ENCODE data around the gene MOB1A.
"Not testable (repeated sequence)": the region's sequence is repeated elsewhere in the genome, so short reads cannot be mapped to it uniquely, and the experiment has no call there.

MOB1A gene

GRCh38 chr2:74198461-74199274 is 20.0 kb upstream of the MOB1A start, which contains the start of gene MTHFD2:
Gene MTHFD2 (plus strand): TSS chr2:74198615. CDS start chr2:74198642, 27 bp downstream.
- DNase-seq = peak; percentile 66 to 84 (median 81)

DNA sequence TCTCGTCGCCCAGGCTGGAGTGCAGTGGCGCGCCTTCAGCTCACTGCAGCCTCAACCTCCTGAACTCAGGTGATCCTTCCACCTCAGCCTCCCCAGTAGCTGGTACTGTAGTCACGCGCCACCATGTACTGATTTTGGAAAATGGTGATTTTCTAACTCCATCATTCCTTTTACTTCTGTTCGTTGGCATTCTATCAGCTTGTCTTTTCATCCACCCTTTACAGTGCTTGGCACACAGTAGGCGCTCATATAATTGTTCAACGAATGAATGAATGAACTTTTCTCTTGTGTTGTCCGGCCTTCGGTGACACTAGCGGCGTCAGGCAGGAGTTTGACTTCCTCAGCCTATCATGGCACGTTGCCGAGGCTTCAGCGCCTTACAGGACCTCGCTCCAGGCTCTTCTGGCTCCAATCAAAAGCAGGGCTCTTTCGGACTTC is 19.4 kb upstream of the MOB1A start:
- no peak for DNase-seq

DNA sequence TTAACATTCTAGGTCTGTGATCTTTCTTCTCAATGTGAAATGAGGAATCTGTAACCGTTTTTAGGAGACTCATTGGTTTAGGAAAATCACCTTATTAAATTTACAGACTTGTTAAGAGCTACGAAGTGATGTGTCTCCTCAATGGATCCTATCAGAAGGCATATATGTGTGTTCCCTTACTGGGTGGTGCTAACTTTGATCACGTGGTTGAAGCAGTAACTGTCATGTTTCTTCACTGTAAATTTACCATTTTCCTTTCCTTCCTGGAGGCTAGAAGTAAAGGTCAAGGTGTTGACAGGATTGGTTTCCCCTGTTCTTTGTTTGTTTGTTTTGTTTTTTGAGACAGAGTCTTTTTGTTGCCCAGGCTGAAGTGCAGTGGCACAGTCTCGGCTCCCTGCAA is 18.4 kb upstream of the MOB1A start:
- no peak for DNase-seq

DNA sequence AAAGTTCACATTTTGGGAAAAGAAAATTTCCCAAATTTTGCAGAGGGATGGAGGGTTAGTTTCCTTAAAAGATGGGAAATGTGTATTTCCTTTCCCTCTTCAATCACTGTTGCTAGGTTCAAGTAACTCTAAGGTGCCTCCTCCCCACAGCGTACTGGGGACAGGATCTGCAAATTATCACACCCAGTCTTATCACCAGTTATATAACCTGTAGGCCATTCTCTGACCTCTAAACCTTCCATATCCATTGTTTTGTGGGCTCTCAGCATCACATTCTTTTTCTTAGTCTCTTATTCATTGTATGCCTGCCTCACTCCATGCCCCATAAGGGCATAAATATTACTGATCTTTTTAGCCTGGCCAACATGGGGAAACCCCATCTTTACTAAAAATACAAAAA is 16.1 kb upstream of the MOB1A start:
- no peak for DNase-seq

GRCh38 chr2:74191596-74192380 is 13.1 kb upstream of the MOB1A start:
- no peak for DNase-seq

GRCh38 chr2:74188696-74189095 is 10.0 kb upstream of the MOB1A start:
- DNase-seq = no peak

GRCh38 chr2:74188018-74188601 is 9.4 kb upstream of the MOB1A start:
- DNase-seq = no peak

- not testable (repeated sequence) for DNase-seq
Observed at GRCh38 chr2:74186706-74187105, 8.0 kb upstream of the MOB1A start.

DNA sequence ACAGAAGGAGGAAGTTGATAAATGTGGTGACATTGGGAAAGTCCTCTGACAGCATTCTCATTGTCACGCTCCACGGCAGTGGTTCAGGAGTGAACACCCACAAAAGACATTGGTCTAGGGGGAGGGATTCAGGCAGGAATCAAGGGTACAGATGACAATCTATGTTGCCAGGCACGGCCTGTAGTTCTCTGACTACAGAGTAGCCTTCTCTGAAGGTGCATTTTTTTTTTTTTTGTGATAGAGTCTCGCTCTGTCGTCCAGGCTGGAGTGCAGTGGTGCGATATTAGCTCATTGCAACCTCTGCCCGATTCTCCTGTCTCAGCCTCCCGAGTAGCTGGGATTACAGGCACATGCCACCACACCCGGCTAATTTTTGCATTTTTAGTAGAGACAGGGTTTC is 7.4 kb upstream of the MOB1A start:
- peak in 1 of 6 experiments; percentile 18 for DNase-seq

- DNase-seq = no peak
Observed at GRCh38 chr2:74183878-74184277, 5.2 kb upstream of the MOB1A start.

DNA sequence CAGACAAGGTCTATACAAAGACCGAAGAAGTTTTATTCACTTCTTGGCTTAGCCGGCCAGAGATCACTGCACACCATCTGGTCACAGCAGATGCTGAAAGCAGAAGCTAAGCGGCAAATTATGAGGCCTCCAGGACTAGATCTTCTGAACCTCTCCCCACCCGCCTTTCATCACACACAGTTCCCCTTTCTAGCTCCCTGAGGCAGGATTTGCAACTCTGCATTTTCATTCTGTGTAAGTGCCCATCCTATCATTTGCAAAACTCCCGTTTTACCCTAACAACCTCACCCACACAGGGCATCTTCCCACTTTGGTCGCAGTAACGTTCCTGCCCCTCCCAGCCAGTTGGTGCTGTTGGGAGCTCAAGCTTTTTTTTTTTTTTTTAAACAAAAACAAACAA is 3.1 kb upstream of the MOB1A start:
- no peak for DNase-seq

DNA sequence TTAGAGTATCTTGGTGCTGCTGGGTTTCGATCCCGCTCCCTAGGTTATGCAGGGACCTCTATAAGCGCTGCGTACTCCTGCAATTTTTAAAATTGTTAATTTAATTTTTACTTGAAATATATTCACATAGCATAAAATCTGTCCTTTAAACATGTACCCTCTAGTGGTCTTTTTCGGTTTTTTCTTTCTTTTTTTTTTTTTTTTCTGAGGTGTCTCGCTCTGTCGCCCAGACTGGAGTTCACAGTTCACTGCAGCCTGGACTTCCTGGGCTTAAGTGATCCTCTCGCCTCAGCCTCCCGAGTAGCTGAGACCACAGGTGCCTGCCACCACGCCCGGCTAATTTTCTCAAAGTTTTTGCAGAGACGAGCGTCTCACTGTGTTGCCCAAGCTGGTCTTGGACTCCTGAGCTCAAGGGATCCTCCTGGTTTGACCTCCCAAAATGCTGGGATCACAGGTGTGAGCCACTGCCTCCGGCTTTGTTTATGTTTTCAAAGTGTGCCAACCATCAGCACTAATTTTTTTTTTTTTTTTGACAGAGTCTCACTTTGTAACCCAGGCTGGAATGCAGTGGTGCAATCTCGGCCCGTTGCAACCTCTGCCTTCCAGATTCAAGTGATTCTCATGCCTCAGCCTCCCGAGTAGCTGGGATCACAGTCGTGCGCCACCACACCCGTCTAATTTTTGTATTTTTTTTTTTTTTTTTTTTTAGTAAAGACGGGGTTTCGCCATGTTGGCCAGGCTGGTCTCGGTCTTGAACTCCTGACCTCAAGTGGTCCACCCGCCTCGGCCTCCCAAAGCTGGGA is 585 bp upstream of the MOB1A start:
- DNase-seq = peak in 1 of 6 experiments; percentile 47

DNA sequence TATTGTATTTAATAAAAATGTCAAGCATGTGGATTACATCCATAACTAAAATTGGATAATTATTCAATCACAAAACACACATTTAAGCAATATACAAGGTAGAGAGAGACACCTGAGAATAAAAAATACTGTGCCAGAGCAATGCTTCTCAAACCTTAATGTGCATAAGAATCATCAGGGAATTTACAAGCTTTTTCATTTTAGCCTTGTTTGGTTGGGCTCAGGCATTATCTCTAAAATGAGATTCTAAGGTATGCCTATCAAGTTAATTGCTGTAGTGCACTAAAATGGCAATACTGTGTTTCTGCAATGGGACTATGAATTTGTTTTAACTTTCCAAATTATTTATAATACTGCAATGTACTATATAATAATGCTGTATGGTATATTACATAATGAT is 983 bp downstream of the MOB1A start:
- DNase-seq = no peak

GRCh38 chr2:74174909-74175308 is 3.8 kb downstream of the MOB1A start:
- no peak for DNase-seq

DNA sequence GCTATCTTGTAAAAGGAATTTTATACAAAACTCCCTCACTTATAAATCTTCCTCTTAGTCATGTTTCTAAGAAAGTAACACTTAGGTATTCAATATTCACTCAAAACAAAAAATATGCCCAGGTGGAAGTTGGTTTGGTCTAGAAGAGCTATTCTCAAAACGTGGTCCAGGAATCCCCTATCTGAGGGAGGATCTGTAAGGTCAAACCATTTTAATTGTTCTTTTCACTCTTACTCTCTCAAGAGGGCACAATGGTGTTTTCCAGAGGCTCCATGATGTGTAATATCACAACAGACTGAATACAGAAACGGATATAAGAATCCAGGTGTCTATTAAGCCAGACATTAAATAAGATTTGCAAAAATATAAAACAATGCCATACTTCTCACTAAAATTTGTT is 9.9 kb downstream of the MOB1A start:
- no peak for DNase-seq

DNA sequence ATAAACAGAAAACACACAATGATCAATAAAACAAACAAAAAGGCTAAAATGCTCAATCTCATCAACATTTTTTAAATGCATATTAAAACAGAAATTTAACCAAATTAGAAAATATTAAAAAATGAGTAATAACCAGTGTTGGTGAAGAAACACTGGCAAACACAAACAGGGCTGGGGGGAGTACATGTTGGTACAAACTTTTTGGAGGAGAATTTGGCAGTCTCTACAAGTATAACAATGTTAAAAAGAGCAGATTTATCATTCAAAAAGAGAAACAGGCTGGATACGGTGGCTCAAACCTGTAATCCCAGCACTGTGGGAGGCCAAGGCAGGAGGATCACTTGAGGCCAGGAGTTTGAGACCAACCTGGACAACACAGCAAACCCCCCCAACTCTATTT is 13.9 kb downstream of the MOB1A start:
- DNase-seq = no peak

GRCh38 chr2:74162951-74163350 is 15.7 kb downstream of the MOB1A start:
- no peak for DNase-seq

DNA sequence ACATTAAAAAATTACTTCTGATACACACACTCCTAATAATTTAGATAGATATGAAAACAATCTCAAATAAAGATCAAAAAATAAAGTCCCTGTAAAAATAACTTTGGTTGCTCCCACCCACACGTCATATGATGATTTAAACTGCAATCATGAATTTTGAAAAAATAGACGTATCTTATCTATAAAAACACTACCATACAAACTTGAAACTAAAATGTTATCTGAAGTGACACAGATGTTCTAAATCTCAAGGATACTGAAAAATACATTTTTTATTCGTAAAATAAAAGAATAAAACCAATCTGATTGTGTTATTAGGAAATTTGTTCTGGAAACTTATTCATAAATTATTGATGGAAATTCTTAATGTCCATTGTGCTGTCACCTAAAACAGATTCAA is 22.8 kb downstream of the MOB1A start:
- DNase-seq = no peak

DNA sequence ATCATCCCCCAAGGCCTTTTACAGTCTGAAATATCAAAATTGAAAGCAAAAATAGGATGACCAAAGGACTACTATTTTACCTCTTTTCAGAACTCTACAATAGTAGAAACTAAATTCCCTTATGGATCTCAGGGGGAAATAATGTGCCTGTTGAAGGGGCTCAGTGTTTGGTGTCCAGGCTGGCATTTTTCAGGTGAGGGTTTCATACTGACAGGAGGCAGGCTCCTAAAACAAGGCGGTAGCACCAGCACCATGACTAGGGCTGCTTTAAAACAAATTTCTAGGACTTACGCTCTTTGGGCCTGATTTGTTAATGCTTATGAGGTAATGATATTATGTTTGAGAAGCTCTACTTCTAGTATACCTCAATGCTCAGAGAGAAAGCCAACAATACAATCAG is 25.7 kb downstream of the MOB1A start:
- no peak for DNase-seq

DNA sequence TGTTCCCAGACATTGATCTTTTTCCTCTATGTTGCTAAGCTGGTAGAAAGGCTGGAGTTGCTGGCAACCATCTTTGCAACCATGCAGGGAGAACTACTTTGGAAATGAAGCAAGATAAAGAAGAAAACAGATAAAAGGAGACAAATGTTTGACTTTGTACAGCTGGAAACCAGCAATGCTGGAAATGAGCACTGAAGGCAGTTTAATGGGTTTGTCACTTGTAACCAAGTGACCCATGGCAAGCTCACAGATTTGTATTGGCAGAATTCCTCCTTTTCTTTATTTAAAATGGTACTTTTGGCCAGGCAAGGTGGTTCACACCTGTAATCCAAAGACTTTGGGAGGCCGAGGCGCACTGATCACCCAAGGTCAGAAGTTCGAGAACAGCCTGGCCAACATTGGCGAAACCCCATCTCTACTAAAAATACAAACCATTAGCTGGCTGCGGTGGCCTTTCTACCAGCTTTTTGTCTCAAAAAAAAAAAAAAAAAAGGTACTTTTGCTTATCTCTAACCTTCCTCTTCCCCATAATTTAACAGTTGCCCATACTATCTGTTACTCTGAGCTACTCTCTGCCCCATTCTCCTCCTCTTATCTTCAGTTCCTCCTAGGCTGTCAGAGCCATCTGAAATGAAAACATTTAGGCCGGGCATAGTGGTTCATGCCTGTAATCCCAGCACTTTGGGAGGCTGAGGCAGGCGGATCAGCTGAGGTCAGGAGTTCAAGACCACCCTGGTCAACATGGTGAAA is 28.9 kb downstream of the MOB1A start:
- no peak for DNase-seq

GRCh38 chr2:74149247-74149525 is 29.5 kb downstream of the MOB1A start:
- no peak for DNase-seq
